ENCODE measurements around the gene OSMR.

OSMR gene

GRCh38 chr5:38870595-38870994 is 24.8 kb downstream of the OSMR start:
- H3K36me3 ChIP-seq (ENCODE audit: control insufficient read depth in 2 of 2, insufficient read depth in 2 of 2, low read length in 2 of 2), result no peaks in the 10 kb centered on the region
- H3K4me1 ChIP-seq (ENCODE audit: control insufficient read depth in 2 of 2, insufficient read depth in 2 of 2, low read length in 2 of 2), result no peaks in the 10 kb centered on the region
- H3K9ac ChIP-seq (ENCODE audit: low read depth in 1 of 2, low read length in 2 of 2), result no peak overlapping the region
- no peak overlapping the region for H3K27ac ChIP-seq (ENCODE audit: low read depth in 2 of 2, low read length in 2 of 2)
- no peaks in the 10 kb centered on the region for H3K9me3 ChIP-seq (ENCODE audit: control insufficient read depth in 2 of 2, low read length in 2 of 2)
- H3K27me3 ChIP-seq (ENCODE audit: control insufficient read depth in 2 of 2, insufficient read depth in 2 of 2, low read length in 2 of 2), result no peaks in the 10 kb centered on the region
- no peak overlapping the region for H3K4me3 ChIP-seq (ENCODE audit: low read length in 2 of 2)

- H3K36me3 ChIP-seq (ENCODE audit: control insufficient read depth in 2 of 2, insufficient read depth in 2 of 2, low read length in 2 of 2), result no peaks in the 10 kb centered on the region
- H3K4me1 ChIP-seq (ENCODE audit: control insufficient read depth in 2 of 2, insufficient read depth in 2 of 2, low read length in 2 of 2), result no peaks in the 10 kb centered on the region
- no peak overlapping the region for H3K9ac ChIP-seq (ENCODE audit: low read depth in 1 of 2, low read length in 2 of 2)
- no peaks in the 10 kb centered on the region for H3K9me3 ChIP-seq (ENCODE audit: control insufficient read depth in 2 of 2, low read length in 2 of 2)
- no peak overlapping the region for H3K27ac ChIP-seq (ENCODE audit: low read depth in 2 of 2, low read length in 2 of 2)
- H3K4me3 ChIP-seq (ENCODE audit: low read length in 2 of 2), result no peak overlapping the region
- no peaks in the 10 kb centered on the region for H3K27me3 ChIP-seq (ENCODE audit: control insufficient read depth in 2 of 2, insufficient read depth in 2 of 2, low read length in 2 of 2)
These were observed 25.3 kb downstream of the OSMR start for GRCh38 chr5:38871058-38871605.

GRCh38 chr5:38871790-38872551 is 26.2 kb downstream of the OSMR start:
- Histone ChIP-seq H3K9me3 (ENCODE audit: control insufficient read depth in 2 of 2, low read length in 2 of 2) (no peaks in the 10 kb centered on the region), H3K27ac (ENCODE audit: low read depth in 2 of 2, low read length in 2 of 2) (no peak overlapping the region), H3K27me3 (ENCODE audit: control insufficient read depth in 2 of 2, insufficient read depth in 2 of 2, low read length in 2 of 2) (no peaks in the 10 kb centered on the region), H3K36me3 (ENCODE audit: control insufficient read depth in 2 of 2, insufficient read depth in 2 of 2, low read length in 2 of 2) (no peaks in the 10 kb centered on the region), H3K4me1 (ENCODE audit: control insufficient read depth in 2 of 2, insufficient read depth in 2 of 2, low read length in 2 of 2) (no peaks in the 10 kb centered on the region), H3K9ac (ENCODE audit: low read depth in 1 of 2, low read length in 2 of 2) (no peak overlapping the region), H3K4me3 (ENCODE audit: low read length in 2 of 2) (no peak overlapping the region)

- Histone ChIP-seq H3K27ac (ENCODE audit: low read depth in 2 of 2, low read length in 2 of 2) (no peak overlapping the region), H3K4me1 (ENCODE audit: control insufficient read depth in 2 of 2, insufficient read depth in 2 of 2, low read length in 2 of 2) (no peaks in the 10 kb centered on the region), H3K27me3 (ENCODE audit: control insufficient read depth in 2 of 2, insufficient read depth in 2 of 2, low read length in 2 of 2) (no peaks in the 10 kb centered on the region), H3K9me3 (ENCODE audit: control insufficient read depth in 2 of 2, low read length in 2 of 2) (no peaks in the 10 kb centered on the region), H3K9ac (ENCODE audit: low read depth in 1 of 2, low read length in 2 of 2) (no peak overlapping the region), H3K36me3 (ENCODE audit: control insufficient read depth in 2 of 2, insufficient read depth in 2 of 2, low read length in 2 of 2) (no peaks in the 10 kb centered on the region), H3K4me3 (ENCODE audit: low read length in 2 of 2) (no peak overlapping the region)
These were observed 27.0 kb downstream of the OSMR start for GRCh38 chr5:38872826-38873225.

GRCh38 chr5:38874948-38875456 is 29.2 kb downstream of the OSMR start:
- H3K27ac ChIP-seq (ENCODE audit: low read depth in 2 of 2, low read length in 2 of 2), result no peak overlapping the region
- no peak overlapping the region for H3K9ac ChIP-seq (ENCODE audit: low read depth in 1 of 2, low read length in 2 of 2)
- no peaks in the 10 kb centered on the region for H3K36me3 ChIP-seq (ENCODE audit: control insufficient read depth in 2 of 2, insufficient read depth in 2 of 2, low read length in 2 of 2)
- H3K27me3 ChIP-seq (ENCODE audit: control insufficient read depth in 2 of 2, insufficient read depth in 2 of 2, low read length in 2 of 2), result no peaks in the 10 kb centered on the region
- no peak overlapping the region for H3K4me3 ChIP-seq (ENCODE audit: low read length in 2 of 2)
- H3K9me3 ChIP-seq (ENCODE audit: control insufficient read depth in 2 of 2, low read length in 2 of 2), result no peaks in the 10 kb centered on the region
- H3K4me1 ChIP-seq (ENCODE audit: control insufficient read depth in 2 of 2, insufficient read depth in 2 of 2, low read length in 2 of 2), result no peaks in the 10 kb centered on the region

GRCh38 chr5:38878391-38879077 is 32.7 kb downstream of the OSMR start:
- Histone ChIP-seq H3K27ac (ENCODE audit: low read depth in 2 of 2, low read length in 2 of 2) (no peak overlapping the region), H3K4me1 (ENCODE audit: control insufficient read depth in 2 of 2, insufficient read depth in 2 of 2, low read length in 2 of 2) (no peaks in the 10 kb centered on the region), H3K36me3 (ENCODE audit: control insufficient read depth in 2 of 2, insufficient read depth in 2 of 2, low read length in 2 of 2) (no peaks in the 10 kb centered on the region)

GRCh38 chr5:38879078-38879460 is 33.3 kb downstream of the OSMR start:
- Histone ChIP-seq H3K9ac (ENCODE audit: low read depth in 1 of 2, low read length in 2 of 2) (no peak overlapping the region), H3K4me1 (ENCODE audit: control insufficient read depth in 2 of 2, insufficient read depth in 2 of 2, low read length in 2 of 2) (no peaks in the 10 kb centered on the region), H3K4me3 (ENCODE audit: low read length in 2 of 2) (no peak overlapping the region), H3K27ac (ENCODE audit: low read depth in 2 of 2, low read length in 2 of 2) (no peak overlapping the region), H3K27me3 (ENCODE audit: control insufficient read depth in 2 of 2, insufficient read depth in 2 of 2, low read length in 2 of 2) (no peaks in the 10 kb centered on the region), H3K36me3 (ENCODE audit: control insufficient read depth in 2 of 2, insufficient read depth in 2 of 2, low read length in 2 of 2) (peaks cover 0 to 1% of the 10 kb centered on the region in 2 donors), H3K9me3 (ENCODE audit: control insufficient read depth in 2 of 2, low read length in 2 of 2) (no peaks in the 10 kb centered on the region)

More at GRCh38 chr5:38878391-38879077, 32.7 kb downstream of the OSMR start:
- no peak overlapping the region for H3K9ac ChIP-seq (ENCODE audit: low read depth in 1 of 2, low read length in 2 of 2)
- no peaks in the 10 kb centered on the region for H3K9me3 ChIP-seq (ENCODE audit: control insufficient read depth in 2 of 2, low read length in 2 of 2)
- no peaks in the 10 kb centered on the region for H3K27me3 ChIP-seq (ENCODE audit: control insufficient read depth in 2 of 2, insufficient read depth in 2 of 2, low read length in 2 of 2)
- H3K4me3 ChIP-seq (ENCODE audit: low read length in 2 of 2), result no peak overlapping the region

GRCh38 chr5:38883842-38884241 is 38.0 kb downstream of the OSMR start:
- Histone ChIP-seq H3K4me3 (ENCODE audit: low read length in 2 of 2) (no peak overlapping the region), H3K36me3 (ENCODE audit: control insufficient read depth in 2 of 2, insufficient read depth in 2 of 2, low read length in 2 of 2) (peaks cover 0 to 3% of the 10 kb centered on the region in 2 donors), H3K4me1 (ENCODE audit: control insufficient read depth in 2 of 2, insufficient read depth in 2 of 2, low read length in 2 of 2) (no peaks in the 10 kb centered on the region), H3K27ac (ENCODE audit: low read depth in 2 of 2, low read length in 2 of 2) (no peak overlapping the region), H3K9me3 (ENCODE audit: control insufficient read depth in 2 of 2, low read length in 2 of 2) (no peaks in the 10 kb centered on the region), H3K9ac (ENCODE audit: low read depth in 1 of 2, low read length in 2 of 2) (no peak overlapping the region), H3K27me3 (ENCODE audit: control insufficient read depth in 2 of 2, insufficient read depth in 2 of 2, low read length in 2 of 2) (no peaks in the 10 kb centered on the region)

- Histone ChIP-seq H3K27me3 (ENCODE audit: control insufficient read depth in 2 of 2, insufficient read depth in 2 of 2, low read length in 2 of 2) (no peaks in the 10 kb centered on the region), H3K36me3 (ENCODE audit: control insufficient read depth in 2 of 2, insufficient read depth in 2 of 2, low read length in 2 of 2) (peaks cover 0 to 3% of the 10 kb centered on the region in 2 donors), H3K9me3 (ENCODE audit: control insufficient read depth in 2 of 2, low read length in 2 of 2) (no peaks in the 10 kb centered on the region), H3K4me1 (ENCODE audit: control insufficient read depth in 2 of 2, insufficient read depth in 2 of 2, low read length in 2 of 2) (no peaks in the 10 kb centered on the region), H3K27ac (ENCODE audit: low read depth in 2 of 2, low read length in 2 of 2) (no peak overlapping the region), H3K9ac (ENCODE audit: low read depth in 1 of 2, low read length in 2 of 2) (no peak overlapping the region), H3K4me3 (ENCODE audit: low read length in 2 of 2) (no peak overlapping the region)
These were observed 39.4 kb downstream of the OSMR start for GRCh38 chr5:38885208-38885607.

GRCh38 chr5:38888041-38888440 is 42.2 kb downstream of the OSMR start:
- Histone ChIP-seq H3K9me3 (ENCODE audit: control insufficient read depth in 2 of 2, low read length in 2 of 2) (no peaks in the 10 kb centered on the region), H3K27ac (ENCODE audit: low read depth in 2 of 2, low read length in 2 of 2) (no peak overlapping the region), H3K27me3 (ENCODE audit: control insufficient read depth in 2 of 2, insufficient read depth in 2 of 2, low read length in 2 of 2) (no peaks in the 10 kb centered on the region), H3K4me1 (ENCODE audit: control insufficient read depth in 2 of 2, insufficient read depth in 2 of 2, low read length in 2 of 2) (no peaks in the 10 kb centered on the region), H3K36me3 (ENCODE audit: control insufficient read depth in 2 of 2, insufficient read depth in 2 of 2, low read length in 2 of 2) (peaks cover 0 to 3% of the 10 kb centered on the region in 2 donors), H3K4me3 (ENCODE audit: low read length in 2 of 2) (no peak overlapping the region), H3K9ac (ENCODE audit: low read depth in 1 of 2, low read length in 2 of 2) (no peak overlapping the region)

All from mucosa of rectum (tissue), 2 donors.